ENCODE data around the gene KCTD13.
"Not testable (repeated sequence)": the region's sequence is repeated elsewhere in the genome, so short reads cannot be mapped to it uniquely, and the experiment has no call there.

Gene KCTD13

GRCh38 chr16:29925781-29926710 is at the start of gene KCTD13:
TSS of gene KCTD13 (minus strand) at chr16:29926226. CDS start at chr16:29926033, 193 bp downstream.
- FAIRE-seq, result no peak

GRCh38 chr16:29975134-29975538 is 49.1 kb upstream of the KCTD13 start:
- FAIRE-seq, result no peak

- FAIRE-seq, result no peak
Measured at GRCh38 chr16:29974291-29975133, 48.5 kb upstream of the KCTD13 start.

- peak; percentile 52 for FAIRE-seq
Measured at GRCh38 chr16:29973384-29974246, 47.6 kb upstream of the KCTD13 start, which contains the start of gene TAOK2. TSS of gene TAOK2 (plus strand) at chr16:29973868. CDS start at chr16:29977773, 3,905 bp downstream.

GRCh38 chr16:29972992-29973383 is 47.0 kb upstream of the KCTD13 start:
- FAIRE-seq, result no peak

GRCh38 chr16:29972500-29972899 is 46.5 kb upstream of the KCTD13 start:
- no peak for FAIRE-seq

GRCh38 chr16:29971304-29971703 is 45.3 kb upstream of the KCTD13 start:
- no peak for FAIRE-seq

GRCh38 chr16:29968205-29968604 is 42.2 kb upstream of the KCTD13 start:
- FAIRE-seq, result no peak

GRCh38 chr16:29963021-29963743 is 37.2 kb upstream of the KCTD13 start:
- FAIRE-seq, result no peak

GRCh38 chr16:29962344-29962994 is 36.4 kb upstream of the KCTD13 start:
- FAIRE-seq, result no peak

GRCh38 chr16:29961479-29962343 is 35.7 kb upstream of the KCTD13 start, which contains the start of gene TMEM219:
TSS of gene TMEM219 (plus strand) at chr16:29962079. CDS start at chr16:29963144, 1,065 bp downstream.
- no peak for FAIRE-seq

- FAIRE-seq, result no peak
Measured at GRCh38 chr16:29961127-29961478, 35.1 kb upstream of the KCTD13 start.

- FAIRE-seq, result not testable (repeated sequence)
Measured at GRCh38 chr16:29959821-29960220, 33.8 kb upstream of the KCTD13 start.

GRCh38 chr16:29959293-29959692 is 33.3 kb upstream of the KCTD13 start:
- no peak for FAIRE-seq

- no peak for FAIRE-seq
Measured at GRCh38 chr16:29958756-29959155, 32.7 kb upstream of the KCTD13 start.

GRCh38 chr16:29951625-29952365 is 25.8 kb upstream of the KCTD13 start:
- FAIRE-seq, result no peak

GRCh38 chr16:29950806-29951461 is 24.9 kb upstream of the KCTD13 start:
- no peak for FAIRE-seq

GRCh38 chr16:29947897-29948296 is 21.9 kb upstream of the KCTD13 start:
- FAIRE-seq, result no peak
